ENCODE measurements around the gene EPHB4.
"Not testable (repeated sequence)": the region's sequence is repeated elsewhere in the genome, so short reads cannot be mapped to it uniquely, and the experiment has no call there.

The EPHB4 gene

GRCh38 chr7:100864263-100864845 lies 37.0 kb upstream of the EPHB4 start:
- no peak overlapping the region for H3K27ac ChIP-seq (ENCODE audit: low read depth, low read length)
- H3K36me3 ChIP-seq (ENCODE audit: control insufficient read depth, insufficient read depth, low read length) = peaks cover 20% of the 10 kb centered on the region
- H3K27me3 ChIP-seq (ENCODE audit: control insufficient read depth, insufficient read depth, low read length) = no peaks in the 10 kb centered on the region
- peaks cover 14% of the 10 kb centered on the region for H3K4me1 ChIP-seq (ENCODE audit: control insufficient read depth, insufficient read depth, low read length)
- no peak overlapping the region for H3K9ac ChIP-seq (ENCODE audit: low read length)
- no peak overlapping the region for H3K4me3 ChIP-seq (ENCODE audit: low read length)

GRCh38 chr7:100863406-100863950 lies 36.2 kb upstream of the EPHB4 start:
- no peak overlapping the region for H3K9ac ChIP-seq (ENCODE audit: low read length)
- H3K36me3 ChIP-seq (ENCODE audit: control insufficient read depth, insufficient read depth, low read length) = peaks cover 20% of the 10 kb centered on the region
- H3K4me1 ChIP-seq (ENCODE audit: control insufficient read depth, insufficient read depth, low read length) = peaks cover 10% of the 10 kb centered on the region
- H3K4me3 ChIP-seq (ENCODE audit: low read length) = no peak overlapping the region
- H3K27ac ChIP-seq (ENCODE audit: low read depth, low read length) = no peak overlapping the region
- H3K27me3 ChIP-seq (ENCODE audit: control insufficient read depth, insufficient read depth, low read length) = no peaks in the 10 kb centered on the region

GRCh38 chr7:100861616-100861985 lies 34.3 kb upstream of the EPHB4 start:
- no peaks in the 10 kb centered on the region for H3K27me3 ChIP-seq (ENCODE audit: control insufficient read depth, insufficient read depth, low read length)
- peaks cover 20% of the 10 kb centered on the region for H3K36me3 ChIP-seq (ENCODE audit: control insufficient read depth, insufficient read depth, low read length)
- peaks cover 4% of the 10 kb centered on the region for H3K4me1 ChIP-seq (ENCODE audit: control insufficient read depth, insufficient read depth, low read length)
- H3K4me3 ChIP-seq (ENCODE audit: low read length) = no peak overlapping the region
- H3K9ac ChIP-seq (ENCODE audit: low read length) = no peak overlapping the region
- no peak overlapping the region for H3K27ac ChIP-seq (ENCODE audit: low read depth, low read length)

GRCh38 chr7:100860702-100861615 lies 33.6 kb upstream of the EPHB4 start:
- Histone ChIP-seq H3K9ac (ENCODE audit: low read length) (no peak overlapping the region), H3K27ac (ENCODE audit: low read depth, low read length) (no peak overlapping the region), H3K4me3 (ENCODE audit: low read length) (no peak overlapping the region), H3K36me3 (ENCODE audit: control insufficient read depth, insufficient read depth, low read length) (peaks cover 20% of the 10 kb centered on the region), H3K27me3 (ENCODE audit: control insufficient read depth, insufficient read depth, low read length) (no peaks in the 10 kb centered on the region), H3K4me1 (ENCODE audit: control insufficient read depth, insufficient read depth, low read length) (peaks cover 2% of the 10 kb centered on the region)

GRCh38 chr7:100859856-100860255 lies 32.5 kb upstream of the EPHB4 start:
- H3K36me3 ChIP-seq (ENCODE audit: control insufficient read depth, insufficient read depth, low read length) = peaks cover 23% of the 10 kb centered on the region
- H3K4me1 ChIP-seq (ENCODE audit: control insufficient read depth, insufficient read depth, low read length) = no peaks in the 10 kb centered on the region
- no peaks in the 10 kb centered on the region for H3K27me3 ChIP-seq (ENCODE audit: control insufficient read depth, insufficient read depth, low read length)
- no peak overlapping the region for H3K27ac ChIP-seq (ENCODE audit: low read depth, low read length)
- H3K9ac ChIP-seq (ENCODE audit: low read length) = no peak overlapping the region
- H3K4me3 ChIP-seq (ENCODE audit: low read length) = no peak overlapping the region

- Histone ChIP-seq H3K27ac (ENCODE audit: low read depth, low read length) (no peak overlapping the region), H3K9ac (ENCODE audit: low read length) (no peak overlapping the region), H3K27me3 (ENCODE audit: control insufficient read depth, insufficient read depth, low read length) (no peaks in the 10 kb centered on the region), H3K36me3 (ENCODE audit: control insufficient read depth, insufficient read depth, low read length) (peaks cover 18% of the 10 kb centered on the region), H3K4me1 (ENCODE audit: control insufficient read depth, insufficient read depth, low read length) (peaks cover 5% of the 10 kb centered on the region), H3K4me3 (ENCODE audit: low read length) (no peak overlapping the region)
Observed at GRCh38 chr7:100856871-100857282, 29.6 kb upstream of the EPHB4 start.

GRCh38 chr7:100855515-100855914 lies 28.2 kb upstream of the EPHB4 start:
- Histone ChIP-seq H3K4me3 (ENCODE audit: low read length) (no peak overlapping the region), H3K4me1 (ENCODE audit: control insufficient read depth, insufficient read depth, low read length) (peaks cover 7% of the 10 kb centered on the region), H3K27ac (ENCODE audit: low read depth, low read length) (no peak overlapping the region), H3K27me3 (ENCODE audit: control insufficient read depth, insufficient read depth, low read length) (no peaks in the 10 kb centered on the region), H3K36me3 (ENCODE audit: control insufficient read depth, insufficient read depth, low read length) (peaks cover 10% of the 10 kb centered on the region), H3K9ac (ENCODE audit: low read length) (no peak overlapping the region)

- H3K4me1 ChIP-seq (ENCODE audit: control insufficient read depth, insufficient read depth, low read length); H3K9ac ChIP-seq (ENCODE audit: low read length); H3K36me3 ChIP-seq (ENCODE audit: control insufficient read depth, insufficient read depth, low read length); H3K27ac ChIP-seq (ENCODE audit: low read depth, low read length); H3K27me3 ChIP-seq (ENCODE audit: control insufficient read depth, insufficient read depth, low read length); H3K4me3 ChIP-seq (ENCODE audit: low read length): not testable (repeated sequence)
Observed at GRCh38 chr7:100854899-100855298, 27.6 kb upstream of the EPHB4 start.

- Histone ChIP-seq H3K4me1 (ENCODE audit: control insufficient read depth, insufficient read depth, low read length) (peaks cover 7% of the 10 kb centered on the region), H3K36me3 (ENCODE audit: control insufficient read depth, insufficient read depth, low read length) (peaks cover 3% of the 10 kb centered on the region), H3K9ac (ENCODE audit: low read length) (no peak overlapping the region), H3K27ac (ENCODE audit: low read depth, low read length) (no peak overlapping the region), H3K4me3 (ENCODE audit: low read length) (no peak overlapping the region), H3K27me3 (ENCODE audit: control insufficient read depth, insufficient read depth, low read length) (no peaks in the 10 kb centered on the region)
Observed at GRCh38 chr7:100854146-100854895, 27.0 kb upstream of the EPHB4 start.

- peaks cover 7% of the 10 kb centered on the region for H3K4me1 ChIP-seq (ENCODE audit: control insufficient read depth, insufficient read depth, low read length)
- peak within 1 kb of the TSS; percentile 73 for H3K4me3 ChIP-seq (ENCODE audit: low read length)
- H3K27ac ChIP-seq (ENCODE audit: low read depth, low read length) = peak within 1 kb of the TSS; percentile 44
- peak within 1 kb of the TSS; percentile 56 for H3K9ac ChIP-seq (ENCODE audit: low read length)
- H3K36me3 ChIP-seq (ENCODE audit: control insufficient read depth, insufficient read depth, low read length) = peaks cover 3% of the 10 kb centered on the region
- H3K27me3 ChIP-seq (ENCODE audit: control insufficient read depth, insufficient read depth, low read length) = no peaks in the 10 kb centered on the region
Observed at GRCh38 chr7:100852048-100852872, 24.9 kb upstream of the EPHB4 start, which contains the start of gene SLC12A9. Gene SLC12A9, plus strand, starts transcription at chr7:100852713. Its CDS starts 1,485 bp downstream, at chr7:100854198.

- no peak overlapping the region for H3K9ac ChIP-seq (ENCODE audit: low read length)
- H3K27ac ChIP-seq (ENCODE audit: low read depth, low read length) = no peak overlapping the region
- no peak overlapping the region for H3K4me3 ChIP-seq (ENCODE audit: low read length)
- peaks cover 6% of the 10 kb centered on the region for H3K4me1 ChIP-seq (ENCODE audit: control insufficient read depth, insufficient read depth, low read length)
- H3K27me3 ChIP-seq (ENCODE audit: control insufficient read depth, insufficient read depth, low read length) = no peaks in the 10 kb centered on the region
- no peaks in the 10 kb centered on the region for H3K36me3 ChIP-seq (ENCODE audit: control insufficient read depth, insufficient read depth, low read length)
Observed at GRCh38 chr7:100847360-100847759, 20.0 kb upstream of the EPHB4 start.

Measured in rectal smooth muscle tissue (tissue), 1 donor.